Activated T-cell treated with anti-CD3 and anti-CD28 coated beads for 4 hours (primary cell): ENCODE measurements around the gene CALHM3.

Source experiments
- DNase-seq: peaks from one replicate; pipeline ENCODE4 v3.0.0-alpha.2; 2020

Gene CALHM3

GRCh38 chr10:103448746-103449145, 30.3 kb downstream of the CALHM3 start:
- DNase-seq: no peak

- no peak for DNase-seq
Measured at GRCh38 chr10:103447187-103447586, 31.9 kb downstream of the CALHM3 start.

DNA sequence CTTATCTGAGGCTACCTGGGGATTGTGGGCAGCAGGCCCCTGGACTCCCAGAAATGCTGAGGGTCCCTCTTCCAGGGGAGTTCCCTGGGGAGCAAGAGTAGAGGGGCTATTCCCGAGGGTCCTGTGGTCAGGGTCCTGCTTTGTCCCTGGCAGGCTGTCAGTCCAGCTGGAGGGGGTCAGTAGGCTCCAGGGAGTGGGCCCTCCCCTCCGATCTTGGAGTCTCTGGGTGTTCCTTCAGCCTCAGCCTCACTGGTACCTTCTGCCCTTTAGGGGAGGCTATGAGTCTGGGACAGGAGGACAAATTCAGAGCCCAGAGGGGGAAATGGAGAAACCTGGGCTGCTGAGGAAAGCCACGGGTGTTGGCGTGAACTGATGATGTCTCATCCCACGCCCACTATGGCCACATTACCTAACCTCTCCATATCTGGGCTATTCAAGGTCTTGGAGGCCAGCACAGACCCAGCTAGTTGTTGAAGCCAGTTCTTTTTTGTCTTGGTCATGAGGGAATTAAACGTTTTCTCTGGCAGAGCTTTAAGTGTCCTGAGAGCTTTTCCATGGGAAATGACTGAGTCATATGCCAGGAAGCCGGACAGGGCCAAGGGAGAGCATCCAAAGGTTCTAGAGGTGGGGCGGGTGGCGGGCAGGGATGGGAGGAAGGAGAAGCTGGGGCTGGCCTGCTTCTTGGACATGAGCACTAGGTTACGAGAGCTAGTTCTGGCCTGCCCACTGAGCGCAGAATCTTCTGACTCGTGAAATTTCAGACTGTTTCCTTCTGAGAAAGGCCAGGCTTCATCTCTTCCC, 33.1 kb downstream of the CALHM3 start:
- no peak for DNase-seq

DNA sequence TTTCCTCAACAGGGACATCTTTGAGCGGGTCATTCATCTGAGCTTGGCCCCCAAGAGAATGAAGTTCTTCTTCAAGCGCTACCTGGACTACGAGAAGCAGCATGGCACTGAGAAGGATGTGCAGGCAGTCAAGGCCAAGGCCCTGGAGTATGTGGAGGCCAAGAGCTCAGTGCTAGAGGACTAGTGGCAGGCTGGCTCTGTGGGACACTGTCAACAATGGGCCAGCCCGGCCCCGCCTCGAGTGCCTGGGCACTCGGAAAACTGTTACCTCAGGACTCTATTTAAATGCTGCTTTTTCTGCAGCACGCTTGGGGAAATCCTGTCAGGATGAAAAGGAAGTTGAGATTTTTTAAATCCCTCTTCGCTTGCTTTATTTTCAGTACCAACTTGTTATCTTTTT, 33.7 kb downstream of the CALHM3 start:
- DNase-seq: no peak

DNA sequence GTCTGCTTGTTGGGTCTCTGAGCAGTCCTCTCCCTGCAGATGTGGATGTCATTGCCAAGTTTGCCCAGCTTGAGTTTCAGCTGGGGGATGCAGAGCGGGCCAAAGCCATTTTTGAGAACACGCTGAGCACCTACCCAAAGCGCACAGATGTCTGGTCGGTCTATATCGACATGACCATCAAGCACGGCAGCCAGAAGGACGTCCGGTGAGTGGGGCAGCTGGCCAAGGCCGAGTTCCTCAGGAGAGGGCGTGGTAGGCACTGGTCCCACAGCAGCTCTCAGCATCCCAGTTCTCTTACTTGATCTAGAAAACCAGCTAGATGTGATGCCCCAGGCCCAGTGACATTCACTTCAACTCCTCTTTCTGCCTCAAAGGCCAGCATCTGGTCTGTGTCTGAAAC, 34.6 kb downstream of the CALHM3 start:
- DNase-seq: no peak

- no peak for DNase-seq
Measured at GRCh38 chr10:103443475-103444185, 35.4 kb downstream of the CALHM3 start.

- DNase-seq: no peak
Measured at GRCh38 chr10:103442031-103442461, 37.0 kb downstream of the CALHM3 start.

- DNase-seq: no peak
Measured at GRCh38 chr10:103441611-103442010, 37.4 kb downstream of the CALHM3 start.

GRCh38 chr10:103441206-103441605, 37.8 kb downstream of the CALHM3 start:
- DNase-seq: no peak

DNA sequence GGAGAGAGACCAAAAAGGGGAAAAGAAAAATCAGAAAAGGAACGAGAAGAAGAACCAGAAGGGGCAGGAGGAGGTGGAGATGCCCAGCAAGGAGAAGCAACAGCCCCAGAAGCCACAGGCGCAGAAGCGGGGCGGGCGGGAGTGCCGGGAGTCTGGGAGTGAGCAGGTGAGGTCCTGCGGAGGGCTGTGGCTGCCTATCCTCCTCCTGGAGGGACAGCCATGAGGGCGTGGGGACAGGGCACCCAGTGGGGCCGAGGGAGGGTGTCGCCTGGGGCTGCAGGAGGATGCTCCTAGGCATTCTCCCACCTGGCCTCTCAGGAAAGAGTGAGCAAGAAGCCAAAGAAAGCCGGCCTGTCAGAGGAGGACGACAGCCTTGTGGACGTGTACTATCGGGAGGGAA, 38.6 kb downstream of the CALHM3 start:
- no peak for DNase-seq

- DNase-seq: no peak
Measured at GRCh38 chr10:103439776-103440175, 39.3 kb downstream of the CALHM3 start.

DNA sequence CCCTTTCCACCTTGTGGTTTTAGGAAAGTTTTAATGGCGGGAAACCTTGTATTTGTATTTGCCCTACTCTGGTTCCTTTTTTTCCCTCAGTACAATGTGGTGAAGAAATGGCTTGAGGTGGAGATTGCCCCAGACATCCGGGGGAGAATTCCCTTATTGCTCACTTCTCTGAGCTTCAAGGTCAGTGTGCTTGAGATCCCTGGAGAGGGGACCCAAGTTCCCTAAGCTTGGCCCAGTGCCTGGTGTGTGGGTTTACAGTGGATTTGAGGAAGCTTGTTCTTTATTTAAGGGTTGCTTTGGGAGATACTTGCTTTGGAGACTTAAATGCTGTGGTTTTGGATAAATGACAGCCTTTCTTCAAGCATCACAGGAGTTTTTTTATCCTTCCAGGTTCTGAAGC, 45.2 kb downstream of the CALHM3 start:
- no peak for DNase-seq

DNA sequence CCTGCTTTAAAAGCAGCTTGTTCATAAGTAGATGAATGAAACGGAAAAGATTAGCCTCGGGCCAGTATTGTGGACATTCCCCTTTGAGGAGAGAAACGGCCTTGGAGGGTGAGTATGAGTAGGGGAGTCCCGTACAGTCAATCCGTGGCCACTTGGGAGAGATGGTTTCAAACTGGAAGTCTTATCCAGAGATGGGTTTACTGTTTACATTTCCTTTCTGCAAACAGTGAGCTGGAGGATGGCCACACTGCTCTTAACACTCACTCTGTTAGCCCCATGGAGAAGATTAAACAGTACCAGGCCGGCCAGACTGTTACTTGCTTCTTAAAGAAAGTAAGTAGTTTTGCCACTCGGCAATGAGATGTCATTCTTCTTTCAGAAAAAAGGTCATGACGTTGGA, 47.1 kb downstream of the CALHM3 start:
- no peak for DNase-seq

- DNase-seq: no peak
Measured at GRCh38 chr10:103429647-103430046, 49.4 kb downstream of the CALHM3 start.

DNA sequence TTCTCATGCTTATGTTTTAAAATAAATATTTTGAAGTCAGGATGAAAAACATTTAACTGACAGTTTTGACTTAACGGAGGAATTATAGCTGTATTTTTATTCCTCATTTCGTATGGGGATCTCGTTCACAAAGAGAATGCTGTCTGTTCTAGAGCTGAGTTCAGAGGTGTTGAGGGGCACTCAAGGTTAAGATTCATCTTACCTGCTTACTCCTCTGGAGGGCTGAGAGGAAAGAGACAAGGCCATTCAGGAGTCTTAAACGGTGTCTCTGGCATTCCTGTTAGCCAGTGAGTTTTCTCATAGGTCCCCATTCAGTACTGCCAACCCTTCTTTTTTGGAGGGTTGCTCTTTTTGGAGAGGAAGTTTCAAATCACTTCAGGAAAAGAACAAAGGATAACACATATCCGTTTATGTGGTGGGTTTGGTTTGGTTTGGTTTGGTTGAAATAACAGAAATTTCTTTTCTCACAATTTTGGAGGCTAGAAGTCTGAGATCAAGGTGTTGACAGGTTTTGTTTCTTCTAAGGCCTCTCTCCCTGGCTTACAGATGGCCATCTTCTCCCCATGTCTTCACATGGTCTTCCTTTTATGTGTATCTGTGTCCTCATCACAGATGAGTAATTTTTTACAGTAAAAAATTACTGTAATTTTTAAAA, 49.9 kb downstream of the CALHM3 start:
- DNase-seq: no peak

DNA sequence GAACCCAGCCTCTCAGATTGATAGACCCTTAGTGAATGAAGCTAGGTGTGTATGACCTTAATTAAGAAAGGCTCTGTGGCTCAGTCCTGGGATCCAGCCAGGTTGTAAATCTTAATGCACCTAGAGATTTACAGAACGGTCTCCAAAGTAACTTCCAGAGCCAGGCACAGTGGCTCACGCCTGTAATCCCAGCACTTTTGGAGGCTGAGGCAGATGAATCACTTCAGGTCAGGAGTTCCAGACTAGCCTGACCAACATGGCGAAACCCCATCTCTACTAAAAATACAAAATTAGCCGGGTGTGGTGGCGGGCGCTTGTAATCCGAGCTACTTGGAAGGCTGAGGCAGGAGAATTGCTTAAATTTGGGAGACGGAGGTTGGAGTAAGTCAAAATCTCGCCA, 51.2 kb downstream of the CALHM3 start:
- no peak for DNase-seq

- DNase-seq: no peak
Measured at GRCh38 chr10:103423748-103424147, 55.3 kb downstream of the CALHM3 start.
